Endothelial cell (in vitro differentiated cells): Measurements from ENCODE around the gene ONECUT3. TPM values are rescaled to one million over a fixed set of nuclear protein-coding genes. Genes with fewer than 3 reads are reported as not detected.
A peak's percentile ranks its signal among the peaks of the same experiment; 100 is the strongest.

Experiments
- DNase-seq: peaks from one replicate; pipeline ENCODE4 v3.0.0; 2021; ENCODE audit warnings: low spot score
- H3K27ac Mint-ChIP-seq: one replicate; pipeline ENCODE4 v1.8.0; 2021; ENCODE audit warnings: mixed read lengths, inconsistent platforms; ENCODE audit not compliant: unreplicated experiment
- H3K27me3 Mint-ChIP-seq: one replicate; pipeline ENCODE4 v1.8.0; 2021; ENCODE audit warnings: mild to moderate bottlenecking, moderate library complexity, mixed read lengths, inconsistent platforms; ENCODE audit not compliant: unreplicated experiment
- H3K36me3 Mint-ChIP-seq: one replicate; pipeline ENCODE4 v1.8.0; 2021; ENCODE audit warnings: mild to moderate bottlenecking, low read depth, mixed read lengths, inconsistent platforms; ENCODE audit not compliant: unreplicated experiment
- H3K4me1 Mint-ChIP-seq: one replicate; pipeline ENCODE4 v1.8.0; 2021; ENCODE audit warnings: mild to moderate bottlenecking, mixed read lengths, inconsistent platforms; ENCODE audit not compliant: unreplicated experiment
- H3K4me3 Mint-ChIP-seq: one replicate; pipeline ENCODE4 v1.8.0; 2021; ENCODE audit warnings: mild to moderate bottlenecking, mixed read lengths, inconsistent platforms; ENCODE audit not compliant: unreplicated experiment
- H3K9me3 Mint-ChIP-seq: one replicate; pipeline ENCODE4 v1.8.0; 2021; ENCODE audit warnings: mixed read lengths, inconsistent platforms; ENCODE audit not compliant: unreplicated experiment
- total RNA-seq: library from RNA; stranded (reverse); fragmentation: NEBNext Ultra II Directional; extraction: Animal tissue kit (Norgen Biotek cat#: 25700); gene quantifications from one replicate; pipeline ENCODE4 v1.2.1, GENCODE V29; 2021; ENCODE audit not compliant: unreplicated experiment
- TF ChIP-seq, protein P1 (sequence below): fragments of 200-600 bp; sonication (generic); IDR thresholded peaks from one replicate; pipeline ENCODE4 v1.5.0; 2021; ENCODE audit warnings: antibody characterized with exemption; ENCODE audit not compliant: unreplicated experiment

The ONECUT3 gene
- total RNA-seq, 1 donor from 2014 or later: not detected

DNA sequence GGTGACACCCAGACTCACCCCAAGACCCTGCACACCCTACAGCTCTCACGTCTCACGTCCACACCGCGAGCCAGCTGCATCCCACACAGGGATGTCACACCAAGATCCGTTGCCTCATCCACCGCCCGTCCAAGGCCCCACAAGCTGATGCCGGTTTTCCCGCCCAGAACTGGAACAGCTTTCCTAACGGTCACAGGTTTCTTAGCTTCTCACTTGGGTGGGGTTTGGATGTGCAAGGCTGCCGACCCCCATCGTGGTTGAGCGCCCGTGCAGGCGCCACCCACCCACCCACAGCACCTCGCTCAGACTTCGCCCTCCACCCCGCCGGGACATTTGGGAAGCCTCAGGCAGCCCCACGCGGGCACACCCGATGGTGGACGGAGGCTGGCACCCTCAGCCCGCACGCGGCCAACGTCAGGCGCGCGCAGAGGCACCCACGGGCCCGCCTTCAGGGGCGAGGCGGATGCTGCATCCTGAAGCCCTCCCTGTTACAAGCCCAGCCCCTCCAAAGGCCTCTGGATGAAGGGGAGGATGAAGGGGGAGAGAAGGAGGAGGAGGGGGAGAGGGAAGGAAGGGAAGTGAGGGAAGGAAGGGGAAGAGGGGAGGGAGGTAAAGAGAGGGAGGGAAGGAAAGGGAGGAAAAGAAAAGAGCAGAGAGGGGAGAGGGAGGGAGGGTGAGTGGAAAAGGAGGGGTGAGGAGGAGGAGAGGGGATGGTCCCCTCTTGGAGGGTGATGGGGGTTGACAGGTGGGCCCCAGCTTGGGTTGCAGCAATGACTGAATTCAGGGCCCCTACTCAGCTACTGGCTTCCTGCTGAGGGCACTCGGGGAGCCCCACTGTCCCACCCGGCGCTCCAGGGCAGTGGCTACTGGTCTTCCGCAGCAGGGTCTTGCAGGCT is 12.8 kb downstream of the ONECUT3 start:
- no peaks in the 10 kb centered on the region for H3K4me1 Mint-ChIP-seq
- H3K27ac Mint-ChIP-seq: no peak overlapping the region
- no peak overlapping the region for H3K4me3 Mint-ChIP-seq
- H3K27me3 Mint-ChIP-seq: peaks cover 22% of the 10 kb centered on the region
- H3K36me3 Mint-ChIP-seq: peaks cover 6% of the 10 kb centered on the region
- DNase-seq: no peak
- TF ChIP-seq, protein P1, sequence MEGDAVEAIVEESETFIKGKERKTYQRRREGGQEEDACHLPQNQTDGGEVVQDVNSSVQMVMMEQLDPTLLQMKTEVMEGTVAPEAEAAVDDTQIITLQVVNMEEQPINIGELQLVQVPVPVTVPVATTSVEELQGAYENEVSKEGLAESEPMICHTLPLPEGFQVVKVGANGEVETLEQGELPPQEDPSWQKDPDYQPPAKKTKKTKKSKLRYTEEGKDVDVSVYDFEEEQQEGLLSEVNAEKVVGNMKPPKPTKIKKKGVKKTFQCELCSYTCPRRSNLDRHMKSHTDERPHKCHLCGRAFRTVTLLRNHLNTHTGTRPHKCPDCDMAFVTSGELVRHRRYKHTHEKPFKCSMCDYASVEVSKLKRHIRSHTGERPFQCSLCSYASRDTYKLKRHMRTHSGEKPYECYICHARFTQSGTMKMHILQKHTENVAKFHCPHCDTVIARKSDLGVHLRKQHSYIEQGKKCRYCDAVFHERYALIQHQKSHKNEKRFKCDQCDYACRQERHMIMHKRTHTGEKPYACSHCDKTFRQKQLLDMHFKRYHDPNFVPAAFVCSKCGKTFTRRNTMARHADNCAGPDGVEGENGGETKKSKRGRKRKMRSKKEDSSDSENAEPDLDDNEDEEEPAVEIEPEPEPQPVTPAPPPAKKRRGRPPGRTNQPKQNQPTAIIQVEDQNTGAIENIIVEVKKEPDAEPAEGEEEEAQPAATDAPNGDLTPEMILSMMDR: no peak
- no peaks in the 10 kb centered on the region for H3K9me3 Mint-ChIP-seq

DNA sequence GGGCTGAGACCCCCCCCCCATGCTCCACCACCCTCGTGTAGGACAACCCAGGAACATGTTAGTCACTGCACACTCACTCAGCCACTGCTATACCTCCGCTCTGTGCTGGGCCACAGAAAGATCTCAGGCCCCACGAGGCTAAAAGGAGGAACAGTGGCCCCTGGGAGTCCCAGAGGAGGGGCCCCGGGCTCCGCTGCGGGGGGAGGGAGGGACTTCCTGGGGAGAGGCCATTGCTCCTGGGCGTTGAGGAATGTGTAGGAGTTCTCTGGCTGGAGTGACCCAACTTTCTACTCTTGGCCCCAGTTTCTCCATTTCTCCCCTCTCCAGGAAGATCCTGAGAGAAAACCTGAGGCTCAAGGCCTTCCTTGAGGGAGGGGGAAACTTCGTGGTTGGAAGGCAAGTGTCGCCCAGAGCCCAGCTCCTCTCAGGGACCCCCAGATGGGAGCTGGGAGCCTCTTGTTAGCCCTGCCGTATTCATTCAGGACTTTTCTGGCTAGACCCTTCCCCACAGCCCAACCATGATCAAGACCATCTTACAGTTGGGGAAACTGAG is 13.6 kb downstream of the ONECUT3 start:
- H3K27me3 Mint-ChIP-seq: peaks cover 17% of the 10 kb centered on the region
- no peaks in the 10 kb centered on the region for H3K4me1 Mint-ChIP-seq
- TF ChIP-seq, protein P1: no peak
- H3K27ac Mint-ChIP-seq: no peak overlapping the region
- no peak for DNase-seq
- no peak overlapping the region for H3K4me3 Mint-ChIP-seq
- no peaks in the 10 kb centered on the region for H3K9me3 Mint-ChIP-seq
- H3K36me3 Mint-ChIP-seq: peaks cover 8% of the 10 kb centered on the region

DNA sequence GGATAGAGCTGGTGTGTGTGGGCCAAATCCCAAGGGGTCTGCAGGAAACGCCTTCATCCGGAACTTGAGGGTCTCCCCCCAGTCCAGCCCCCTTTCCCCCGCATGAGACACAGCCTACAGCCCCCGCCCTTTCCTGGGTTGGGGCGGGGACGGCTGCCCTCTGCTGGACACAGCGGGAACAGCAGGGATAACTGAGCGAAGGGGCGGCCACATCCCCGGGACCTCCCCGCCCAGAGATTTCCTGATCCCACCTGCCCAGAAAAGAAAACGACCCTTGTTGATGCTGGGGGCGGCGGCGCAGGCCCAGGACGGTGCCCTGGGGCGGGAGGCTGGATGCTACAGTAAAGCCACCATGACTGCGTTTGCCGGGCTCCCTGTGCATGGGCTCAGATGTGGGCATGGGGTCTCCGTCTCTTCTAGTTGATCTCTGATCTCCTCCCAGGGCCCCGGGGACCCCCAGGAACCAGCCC is 14.2 kb downstream of the ONECUT3 start:
- peak; percentile 75 for DNase-seq
- H3K27me3 Mint-ChIP-seq: peaks cover 17% of the 10 kb centered on the region
- no peaks in the 10 kb centered on the region for H3K9me3 Mint-ChIP-seq
- H3K4me1 Mint-ChIP-seq: no peaks in the 10 kb centered on the region
- no peak overlapping the region for H3K4me3 Mint-ChIP-seq
- no peak overlapping the region for H3K27ac Mint-ChIP-seq
- H3K36me3 Mint-ChIP-seq: peaks cover 8% of the 10 kb centered on the region
- TF ChIP-seq, protein P1: peak; percentile 94

DNA sequence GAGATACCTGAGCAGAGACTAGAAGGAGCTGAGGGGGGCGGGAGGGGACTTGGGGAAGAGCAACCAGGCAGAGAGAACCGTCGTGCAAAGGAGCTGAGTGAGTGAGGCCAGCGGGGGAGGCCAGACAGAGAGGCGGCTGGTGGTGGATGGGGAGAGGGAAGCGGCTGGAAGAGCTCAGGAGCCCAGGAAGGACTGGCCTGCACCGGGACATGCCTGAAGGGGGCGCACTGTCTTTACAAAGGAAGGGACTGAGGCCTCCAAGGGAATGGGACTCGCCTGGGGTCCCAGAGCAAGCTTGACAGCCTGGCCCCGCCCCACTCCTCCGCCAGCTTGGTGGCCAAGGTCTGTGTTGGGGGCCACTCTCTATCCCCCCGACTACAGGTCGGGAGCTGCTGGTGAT is 14.9 kb downstream of the ONECUT3 start:
- H3K9me3 Mint-ChIP-seq: no peaks in the 10 kb centered on the region
- H3K4me1 Mint-ChIP-seq: no peaks in the 10 kb centered on the region
- TF ChIP-seq, protein P1: no peak
- no peak overlapping the region for H3K4me3 Mint-ChIP-seq
- H3K27ac Mint-ChIP-seq: no peak overlapping the region
- H3K36me3 Mint-ChIP-seq: peaks cover 8% of the 10 kb centered on the region
- peaks cover 18% of the 10 kb centered on the region for H3K27me3 Mint-ChIP-seq
- DNase-seq: peak; percentile 39
